H1 (cell line): ENCODE data around the gene GMEB1. TPM values are rescaled to one million over a fixed set of nuclear protein-coding genes. Genes with fewer than 3 reads are reported as not detected.
A peak's percentile ranks its signal among the peaks of the same experiment; 100 is the strongest.

Experiments
- CTCF ChIA-PET: fragments of 300-600 bp; sonication (Branson Sonifier 250); formaldehyde crosslinking; loops from one replicate; lab custom pipeline; 2021; ENCODE audit not compliant: partially characterized antibody; lab: Charles Lee
- POLR2A ChIA-PET: fragments of 300-600 bp; sonication (Branson Sonifier 250); formaldehyde crosslinking; loops from one replicate; lab custom pipeline; 2021; ENCODE audit warnings: inconsistent platforms; ENCODE audit not compliant: partially characterized antibody; lab: Charles Lee
- DNase-seq, 2 experiments: peaks; one replicate each; pipeline versions ENCODE4 v3.0.0 to v3.0.0-alpha.2; 2010 to 2022; ENCODE audit warnings: low spot score in 2 of 2, low read depth in 1 of 2, mixed read lengths in 1 of 2
- FAIRE-seq: peaks from 2 replicates; lab custom pipeline; 2011; peaks lifted over from hg19 to GRCh38; lab: Jason Lieb, UNC
- H2AFZ ChIP-seq: 2 replicates; pipeline ENCODE4 v1.8.1; 2012; ENCODE audit warnings: low read length, inconsistent platforms
- H2AK5ac ChIP-seq: 2 replicates; pipeline ENCODE4 v1.6.1; 2013; ENCODE audit warnings: low read depth, low read length
- H2BK120ac ChIP-seq: replicated peaks from 2 replicates; pipeline ENCODE3; 2013; ENCODE audit warnings: low read depth, low read length, inconsistent platforms
- H2BK12ac ChIP-seq: 2 replicates; pipeline ENCODE4 v1.6.1; 2013; ENCODE audit warnings: low read depth, low read length
- H2BK15ac ChIP-seq: 2 replicates; pipeline ENCODE4 v1.6.1; 2013; ENCODE audit warnings: low read length
- H2BK20ac ChIP-seq: 2 replicates; pipeline ENCODE4 v1.6.1; 2013; ENCODE audit warnings: low read length
- H2BK5ac ChIP-seq: 2 replicates; pipeline ENCODE4 v1.6.1; 2013; ENCODE audit warnings: low read depth, low read length
- H3K14ac ChIP-seq: 2 replicates; pipeline ENCODE4 v1.6.1; 2013; ENCODE audit warnings: inconsistent platforms; ENCODE audit not compliant: insufficient read length
- H3K18ac ChIP-seq: 2 replicates; pipeline ENCODE4 v1.6.1; 2013; ENCODE audit warnings: low read length; ENCODE audit errors: extremely low read depth
- H3K23ac ChIP-seq: 2 replicates; pipeline ENCODE4 v1.6.1; 2013; ENCODE audit warnings: inconsistent platforms; ENCODE audit not compliant: insufficient read length
- H3K23me2 ChIP-seq: 2 replicates; pipeline ENCODE4 v1.6.1; 2013; ENCODE audit warnings: low read depth, low read length
- H3K27ac ChIP-seq: 2 replicates; pipeline ENCODE4 v1.6.1; 2011; ENCODE audit warnings: low read depth, low read length, inconsistent platforms
- H3K27me3 ChIP-seq, 4 experiments: replicated peaks in 1 of 4; 1 replicate in 1 of 4; 2 replicates in 3 of 4; pipeline versions ENCODE4 v1.6.1 to v1.8.1; 2011 to 2013; ENCODE audit warnings: low read length in 3 of 4, mild to moderate bottlenecking in 3 of 4, inconsistent platforms in 2 of 4, mixed read lengths in 2 of 4, moderate library complexity in 1 of 4; ENCODE audit not compliant: control insufficient read depth in 3 of 4, insufficient read depth in 3 of 4; ENCODE audit errors: extremely low read depth in 1 of 4
- H3K36me3 ChIP-seq, 4 experiments: 2 replicates each; pipeline versions ENCODE4 v1.6.1 to v1.8.1; 2011 to 2013; ENCODE audit warnings: mild to moderate bottlenecking in 4 of 4, low read length in 3 of 4, moderate library complexity in 2 of 4, control low read depth in 1 of 4, inconsistent platforms in 1 of 4; ENCODE audit not compliant: insufficient read depth in 4 of 4, control insufficient read depth in 2 of 4
- H3K4ac ChIP-seq: replicated peaks from 2 replicates; pipeline ENCODE3; 2013; ENCODE audit warnings: low read length, low read depth, mixed read lengths, inconsistent platforms; ENCODE audit not compliant: insufficient read length
- H3K4me1 ChIP-seq, 4 experiments: replicated peaks in 1 of 4; 1 replicate in 1 of 4; 2 replicates in 3 of 4; pipeline versions ENCODE4 v1.6.1 to v1.8.1; 2011 to 2013; ENCODE audit warnings: low read length in 3 of 4, inconsistent platforms in 2 of 4, mixed read lengths in 1 of 4; ENCODE audit not compliant: insufficient read depth in 4 of 4, control insufficient read depth in 3 of 4
- H3K4me2 ChIP-seq, 2 experiments: 2 replicates each; pipeline versions ENCODE4 v1.6.1 to v1.8.1; 2011 to 2013; ENCODE audit warnings: low read depth in 2 of 2, low read length in 2 of 2, control low read depth in 1 of 2, inconsistent platforms in 1 of 2, mild to moderate bottlenecking in 1 of 2; ENCODE audit not compliant: insufficient read depth in 1 of 2
- H3K4me3 ChIP-seq, 4 experiments: fragments of 200-600, 300-600 bp in 1 of 4; sonication (generic), shearing (Covaris generic), sonication (Bioruptor Twin) in 1 of 4; 2 replicates each; pipeline versions ENCODE4 v1.5.1 to v1.8.1; 2011 to 2016; ENCODE audit warnings: low read length in 4 of 4, low read depth in 3 of 4, control low read depth in 2 of 4, inconsistent platforms in 2 of 4, mild to moderate bottlenecking in 2 of 4, mixed read lengths in 1 of 4, moderate library complexity in 1 of 4; ENCODE audit not compliant: insufficient read depth in 2 of 4; ENCODE audit errors: extremely low read depth in 1 of 4
- H3K56ac ChIP-seq: replicated peaks from 2 replicates; pipeline ENCODE3; 2013; ENCODE audit warnings: low read depth, mild to moderate bottlenecking, mixed read lengths, low read length, inconsistent platforms; ENCODE audit not compliant: insufficient read length
- H3K79me1 ChIP-seq: 2 replicates; pipeline ENCODE4 v1.6.1; 2013; ENCODE audit warnings: low read depth, low read length, control low read depth
- H3K79me2 ChIP-seq, 2 experiments: 2 replicates each; pipeline versions ENCODE4 v1.6.1 to v1.8.1; 2012 to 2013; ENCODE audit warnings: low read length in 2 of 2, mild to moderate bottlenecking in 2 of 2, inconsistent platforms in 1 of 2; ENCODE audit not compliant: insufficient read depth in 2 of 2, control insufficient read depth in 1 of 2
- H3K9ac ChIP-seq, 4 experiments: replicated peaks in 1 of 4; 1 replicate in 1 of 4; 2 replicates in 3 of 4; pipeline versions ENCODE4 v1.6.1 to v1.8.1; 2011 to 2013; ENCODE audit warnings: low read depth in 3 of 4, low read length in 3 of 4, control low read depth in 2 of 4, mild to moderate bottlenecking in 2 of 4, moderate library complexity in 2 of 4, inconsistent platforms in 1 of 4; ENCODE audit errors: extremely low read depth in 1 of 4
- H3K9me3 ChIP-seq, 2 experiments: 2 replicates each; pipeline versions ENCODE4 v1.6.1 to v1.8.1; 2012 to 2013; ENCODE audit warnings: mild to moderate bottlenecking in 2 of 2, moderate library complexity in 2 of 2, control low read depth in 1 of 2, inconsistent platforms in 1 of 2, low read depth in 1 of 2, low read length in 1 of 2, mixed read lengths in 1 of 2; ENCODE audit not compliant: insufficient read depth in 2 of 2
- H4K20me1 ChIP-seq, 2 experiments: replicated peaks in 1 of 2; 2 replicates each; pipeline versions ENCODE3 to v1.8.1; 2011 to 2013; ENCODE audit warnings: inconsistent platforms in 2 of 2, low read length in 2 of 2, mild to moderate bottlenecking in 1 of 2; ENCODE audit not compliant: insufficient read depth in 2 of 2, control insufficient read depth in 1 of 2
- H4K5ac ChIP-seq: 2 replicates; pipeline ENCODE4 v1.6.1; 2013; ENCODE audit warnings: low read length, low read depth, mixed read lengths, inconsistent platforms; ENCODE audit not compliant: insufficient read length
- H4K8ac ChIP-seq: 2 replicates; pipeline ENCODE4 v1.8.0; 2013; ENCODE audit warnings: mild to moderate bottlenecking, moderate library complexity, low read length, inconsistent platforms; ENCODE audit not compliant: insufficient read depth; ENCODE audit errors: extremely low read depth
- H4K91ac ChIP-seq: replicated peaks from 2 replicates; pipeline ENCODE3; 2013; ENCODE audit warnings: low read length, mixed read lengths, inconsistent platforms; ENCODE audit not compliant: insufficient read length
- CHD1 ChIP-seq: IDR thresholded peaks from 2 replicates; pipeline ENCODE4 v1.6.1; 2012; ENCODE audit warnings: low read depth, low read length, improper control_type of control experiment
- GABPA ChIP-seq: IDR thresholded peaks from 2 replicates; pipeline ENCODE4 v1.6.1; 2011; ENCODE audit warnings: mild to moderate bottlenecking, low read length, moderate library complexity, borderline replicate concordance; ENCODE audit not compliant: insufficient read depth
- HDAC6 ChIP-seq: IDR thresholded peaks from one replicate; pipeline ENCODE4 v1.7.1; 2012; ENCODE audit warnings: low read depth, mild to moderate bottlenecking, inconsistent platforms, low read length, moderate library complexity
- NANOG ChIP-seq: IDR thresholded peaks from 2 replicates; pipeline ENCODE4 v1.6.1; 2011; ENCODE audit warnings: low read length, low read depth, mild to moderate bottlenecking, inconsistent platforms; ENCODE audit not compliant: insufficient read depth, poor library complexity, severe bottlenecking
- RFX5 ChIP-seq: IDR thresholded peaks from 2 replicates; pipeline ENCODE4 v1.6.1; 2011; ENCODE audit warnings: low read depth, low read length, improper control_type of control experiment, borderline replicate concordance
- SIRT6 ChIP-seq: IDR thresholded peaks from one replicate; pipeline ENCODE4 v1.7.1; 2012; ENCODE audit warnings: low read length, inconsistent platforms
- WGBS, 2 experiments: shearing (Covaris generic) in 1 of 2; methylation state at CpG; one replicate each; pipeline versions ENCODE4 v1.1.6 to v1.1.7; 2013 to 2015; ENCODE audit warnings: low lambda C conversion rate in 2 of 2, mixed read lengths in 2 of 2, inconsistent platforms in 1 of 2, low coverage in 1 of 2, missing lambda C conversion rate in 1 of 2; ENCODE audit not compliant: insufficient replicate concordance in 2 of 2, insufficient coverage in 1 of 2, insufficient read length in 1 of 2; ENCODE audit errors: extremely low coverage in 1 of 2, missing lambda C conversion rate in 1 of 2; 5-methylcytosine and 5-hydroxymethylcytosine counted together
- polyA plus RNA-seq, 7 experiments: library from polyadenylated mRNA; depleted of rRNA in 3 of 7; stranded (reverse) in 5 of 7; unstranded in 2 of 7; fragments of >200 nt in 5 of 7; fragments of 200-250 nt in 2 of 7; gene quantifications; 1 replicate in 5 of 7; 2 replicates in 1 of 7; 4 replicates in 1 of 7; pipeline versions ENCODE4 v1.2.1 to v1.2.3, GENCODE V29; 2011 to 2013; ENCODE audit warnings: missing spikeins in 2 of 7, mixed read lengths in 2 of 7
- total RNA-seq: library from RNA; stranded (reverse); fragmentation: NEBNext Ultra II Directional; extraction: Animal tissue kit (Norgen Biotek cat#: 25700); gene quantifications from 2 replicates; pipeline ENCODE4 v1.2.1, GENCODE V29; 2021
- TF ChIP-seq, protein P1 (sequence below): IDR thresholded peaks from 2 replicates; pipeline ENCODE4 v1.6.1; 2012; ENCODE audit warnings: inconsistent platforms

The GMEB1 gene
- total and polyA plus RNA-seq, 2 of the 8 experiments (the other 6 are each of a cell fraction or from before 2014, with no cell fraction given) = 13.3 to 26.2 TPM

DNA sequence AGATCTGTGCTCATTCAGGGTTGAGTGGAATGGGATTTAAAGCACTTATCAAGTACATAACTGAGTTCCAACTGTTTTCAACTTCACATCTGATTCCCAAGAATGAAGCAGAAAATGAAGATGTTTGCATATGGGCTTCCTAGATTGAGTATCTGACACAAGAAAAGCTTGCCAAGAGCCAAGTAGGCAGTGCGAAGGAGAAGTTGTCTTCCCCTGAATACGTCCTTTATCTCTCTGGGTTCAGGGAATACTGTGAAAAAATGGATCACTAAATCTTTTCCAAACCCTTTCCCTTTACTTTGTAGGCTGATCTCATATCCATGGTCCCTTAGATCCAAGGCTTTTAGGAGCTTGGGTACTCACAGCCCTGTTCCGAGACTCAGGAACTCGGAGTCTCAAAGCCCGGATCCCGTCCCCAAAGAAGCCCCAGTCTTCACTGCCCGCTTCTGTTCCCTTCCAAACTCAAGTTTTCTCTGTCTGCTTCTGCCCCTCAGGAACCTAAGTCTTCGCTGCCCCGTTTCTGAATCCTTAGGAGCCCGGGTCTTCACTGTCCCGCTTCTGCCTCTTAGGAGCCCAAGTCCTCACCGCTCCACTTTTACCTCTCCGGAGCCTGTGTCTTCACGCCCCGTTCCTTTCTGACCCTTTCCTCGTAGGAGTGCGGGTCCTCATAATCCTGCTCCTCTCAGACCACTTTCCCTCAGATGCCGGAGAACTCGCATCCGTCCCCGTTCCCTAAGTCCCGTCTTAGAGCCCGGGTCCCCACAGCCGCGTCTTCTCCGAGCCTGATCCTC lies 26.3 kb upstream of the GMEB1 start:
- Histone ChIP-seq H3K18ac (peak overlapping the region; percentile 97), H3K27me3 (no peaks in the 10 kb centered on the region), H2BK15ac (0 out of 2 replicates have a peak overlapping the region, but pooled peaks have one; percentile 53), H4K5ac (peak overlapping the region; percentile 76), H4K20me1 (no peaks in the 10 kb centered on the region), H3K4me2 (peak overlapping the region; percentile 67 to 90), H2BK20ac (peak overlapping the region; percentile 75; the same call in 1 of the 2 replicates), H4K91ac (peak overlapping the region; percentile 58), H3K4ac (peak overlapping the region; percentile 13), H3K4me3 (peak overlapping the region; percentile 73 to 95 (median 86)), H3K4me1 (peaks cover 0 to 5% (median 1%) of the 10 kb centered on the region in 4 experiments; a peak in 2 of 7 replicates), H2BK120ac (no peak overlapping the region), H3K9ac (peak overlapping the region; percentile 83 to 91 (median 88)), H2BK5ac (peak overlapping the region; percentile 83), H2BK12ac (peak overlapping the region; percentile 77; the same call in 1 of the 2 replicates), H3K56ac (no peak overlapping the region), H3K9me3 (no peaks in the 10 kb centered on the region), H3K36me3 (no peaks in the 10 kb centered on the region), H2AK5ac (no peak overlapping the region), H3K23ac (no peak overlapping the region), H3K23me2 (peaks cover 6% of the 10 kb centered on the region), H3K27ac (peak overlapping the region; percentile 70), H3K79me2 (peaks cover 0 to 7% of the 10 kb centered on the region in 2 experiments; a peak in 2 of 4 replicates), H4K8ac (peak overlapping the region; percentile 81; the same call in 1 of the 2 replicates), H3K79me1 (no peaks in the 10 kb centered on the region), H3K14ac (no peak overlapping the region), H2AFZ (peak overlapping the region; percentile 87)
- TF ChIP-seq GABPA = no peak
- TF ChIP-seq, protein P1, sequence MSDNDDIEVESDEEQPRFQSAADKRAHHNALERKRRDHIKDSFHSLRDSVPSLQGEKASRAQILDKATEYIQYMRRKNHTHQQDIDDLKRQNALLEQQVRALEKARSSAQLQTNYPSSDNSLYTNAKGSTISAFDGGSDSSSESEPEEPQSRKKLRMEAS = no peak
- no peak for TF ChIP-seq SIRT6
- no peak for TF ChIP-seq RFX5
- TF ChIP-seq CHD1 = no peak
- TF ChIP-seq HDAC6 = no peak
- no peak for TF ChIP-seq NANOG
- WGBS, 2 experiments = 5% methylated on average over 24 of the region's 26 CpGs; no CpG with 5 or more reads in 1 of the 2 experiments
- CTCF ChIA-PET = interaction anchor here (0.6 to 5.1 kb wide), 9 partner anchors 10 to 1753 kb away, joined by 3 to 31 read pairs (median 5); partner anchors contain the start of gene YTHDF2
- no peak for FAIRE-seq
- POLR2A ChIA-PET = interaction anchor here (0.7 to 9.3 kb wide), 16 partner anchors 8 to 133 kb away, joined by 3 to 132 read pairs (median 5); partner anchors contain the start of genes GMEB1, RCC1 and YTHDF2
- no peak for DNase-seq
